GM12865 (cell line): ENCODE measurements around the gene DHX34.

Source experiments
- DNase-seq: peaks from one replicate; pipeline ENCODE4 v3.0.0; 2010; ENCODE audit warnings: low read depth
- H3K4me3 ChIP-seq: 2 replicates; pipeline ENCODE4 v1.5.1; 2011; ENCODE audit warnings: mild to moderate bottlenecking, low read depth, low read length, control low read depth
- CTCF ChIP-seq: IDR thresholded peaks from 2 replicates; pipeline ENCODE4 v1.5.1; 2011; ENCODE audit warnings: low read length, control low read depth, low read depth, inconsistent platforms; ENCODE audit not compliant: insufficient read depth; ENCODE audit errors: missing control alignments

Gene DHX34

GRCh38 chr19:47423203-47423882 lies 74.2 kb downstream of the DHX34 start:
- no peak for DNase-seq
- H3K4me3 ChIP-seq = no peak overlapping the region
- no peak for TF ChIP-seq CTCF

GRCh38 chr19:47427241-47428176 lies 78.4 kb downstream of the DHX34 start:
- TF ChIP-seq CTCF = peak; percentile 98
- DNase-seq = peak; percentile 71
- H3K4me3 ChIP-seq = no peak overlapping the region

GRCh38 chr19:47428177-47428894 lies 79.2 kb downstream of the DHX34 start:
- no peak for TF ChIP-seq CTCF
- peak; percentile 96 for DNase-seq
- no peak overlapping the region for H3K4me3 ChIP-seq

GRCh38 chr19:47429140-47429793 lies 80.2 kb downstream of the DHX34 start:
- no peak overlapping the region for H3K4me3 ChIP-seq
- TF ChIP-seq CTCF = no peak
- no peak for DNase-seq

- peak; percentile 38 for DNase-seq
- H3K4me3 ChIP-seq = no peak overlapping the region
- no peak for TF ChIP-seq CTCF
Measured at GRCh38 chr19:47430041-47430802, 81.1 kb downstream of the DHX34 start.

GRCh38 chr19:47432091-47432490 lies 83.0 kb downstream of the DHX34 start:
- no peak overlapping the region for H3K4me3 ChIP-seq
- no peak for TF ChIP-seq CTCF
- DNase-seq = no peak
